ENCODE measurements around the gene CAMSAP1.

DNA sequence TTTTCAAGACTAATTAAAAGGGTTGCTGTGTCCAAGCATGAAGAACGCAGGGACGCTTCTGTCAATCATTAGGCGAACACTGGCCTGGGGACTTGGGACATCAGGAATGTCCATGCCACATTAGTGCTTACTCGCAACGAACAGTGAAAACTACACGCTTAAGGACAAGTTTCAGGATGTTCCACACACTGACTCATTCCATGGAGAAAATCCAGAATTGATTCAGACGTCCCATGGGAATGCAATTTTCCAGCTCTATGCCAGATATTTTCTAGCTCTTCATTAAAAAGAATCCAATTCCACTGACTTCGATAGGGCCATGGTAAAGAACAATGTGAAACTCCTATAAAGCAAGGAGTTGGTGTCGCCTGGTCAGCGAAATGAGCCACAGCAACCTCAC, 98.2 kb downstream of the CAMSAP1 start:
- TF ChIP-seq, protein P1, sequence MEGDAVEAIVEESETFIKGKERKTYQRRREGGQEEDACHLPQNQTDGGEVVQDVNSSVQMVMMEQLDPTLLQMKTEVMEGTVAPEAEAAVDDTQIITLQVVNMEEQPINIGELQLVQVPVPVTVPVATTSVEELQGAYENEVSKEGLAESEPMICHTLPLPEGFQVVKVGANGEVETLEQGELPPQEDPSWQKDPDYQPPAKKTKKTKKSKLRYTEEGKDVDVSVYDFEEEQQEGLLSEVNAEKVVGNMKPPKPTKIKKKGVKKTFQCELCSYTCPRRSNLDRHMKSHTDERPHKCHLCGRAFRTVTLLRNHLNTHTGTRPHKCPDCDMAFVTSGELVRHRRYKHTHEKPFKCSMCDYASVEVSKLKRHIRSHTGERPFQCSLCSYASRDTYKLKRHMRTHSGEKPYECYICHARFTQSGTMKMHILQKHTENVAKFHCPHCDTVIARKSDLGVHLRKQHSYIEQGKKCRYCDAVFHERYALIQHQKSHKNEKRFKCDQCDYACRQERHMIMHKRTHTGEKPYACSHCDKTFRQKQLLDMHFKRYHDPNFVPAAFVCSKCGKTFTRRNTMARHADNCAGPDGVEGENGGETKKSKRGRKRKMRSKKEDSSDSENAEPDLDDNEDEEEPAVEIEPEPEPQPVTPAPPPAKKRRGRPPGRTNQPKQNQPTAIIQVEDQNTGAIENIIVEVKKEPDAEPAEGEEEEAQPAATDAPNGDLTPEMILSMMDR (conservative IDR thresholded peaks at IDR 0.05) = no peak
- TF ChIP-seq ZFX (IDR thresholded peaks at IDR 0.05) = no peak

Data from C4-2B (cell line).